PFSK-1 (cell line): ENCODE results near the gene C1orf56.

Experiments
- FOXP2 ChIP-seq: optimal IDR thresholded peaks from 2 replicates; pipeline ENCODE3; 2011; ENCODE audit warnings: borderline replicate concordance, control low read depth, inconsistent platforms; ENCODE audit not compliant: insufficient read depth; ENCODE audit errors: extremely low read length, extremely low read depth
- POLR2AphosphoS5 ChIP-seq: IDR thresholded peaks from 2 replicates; pipeline ENCODE4 v1.6.1; 2012; ENCODE audit warnings: low read depth, mild to moderate bottlenecking, control low read depth, low read length, moderate library complexity
- REST ChIP-seq, 2 experiments: IDR thresholded peaks; 2 replicates each; pipeline versions ENCODE4 v1.6.1 to v1.8.0; 2011 to 2012; ENCODE audit warnings: low read depth in 2 of 2, low read length in 2 of 2, control low read depth in 1 of 2, inconsistent platforms in 1 of 2, mild to moderate bottlenecking in 1 of 2, moderate library complexity in 1 of 2; ENCODE audit not compliant: insufficient read depth in 1 of 2
- SIN3A ChIP-seq: IDR thresholded peaks from 2 replicates; pipeline ENCODE4 v1.6.1; 2012; ENCODE audit warnings: mild to moderate bottlenecking, low read length, moderate library complexity, borderline replicate concordance; ENCODE audit not compliant: insufficient read depth
- TAF1 ChIP-seq: IDR thresholded peaks from 2 replicates; pipeline ENCODE4 v1.6.1; 2012; ENCODE audit warnings: low read length, control low read depth, borderline replicate concordance; ENCODE audit not compliant: insufficient read depth

Gene C1orf56

GRCh38 chr1:151060657-151061421 is 13.3 kb downstream of the C1orf56 start:
- TF ChIP-seq FOXP2 (no peak), SIN3A (no peak), REST (IDR thresholded peaks at IDR 0.05; ENCODE audit: insufficient read depth in 1 of 2, low read depth in 2 of 2, low read length in 2 of 2) (no peak), TAF1 (no peak), POLR2AphosphoS5 (no peak)

DNA sequence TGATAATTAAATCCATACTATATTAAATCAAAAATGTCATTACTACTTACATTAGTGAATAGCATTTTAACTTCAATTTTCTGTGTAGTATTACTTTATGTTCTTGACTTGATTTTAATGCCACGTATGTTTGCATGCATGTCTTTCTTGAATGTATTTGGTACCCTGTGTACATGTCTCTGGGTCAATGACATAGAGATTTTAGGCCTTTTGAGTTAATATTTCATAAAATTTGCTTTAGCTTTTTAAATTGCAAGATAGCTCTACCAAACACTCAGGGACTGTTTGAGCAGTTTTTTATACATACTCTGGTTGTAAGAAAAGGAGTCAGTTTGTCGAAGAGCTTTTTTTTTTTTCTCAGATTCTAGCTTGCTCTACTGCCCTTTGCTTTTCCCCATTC is 14.2 kb downstream of the C1orf56 start:
- TF ChIP-seq POLR2AphosphoS5, result no peak
- TF ChIP-seq TAF1, result no peak
- TF ChIP-seq REST (IDR thresholded peaks at IDR 0.05; ENCODE audit: insufficient read depth in 1 of 2, low read depth in 2 of 2, low read length in 2 of 2), result no peak
- TF ChIP-seq SIN3A, result no peak
- no peak for TF ChIP-seq FOXP2

DNA sequence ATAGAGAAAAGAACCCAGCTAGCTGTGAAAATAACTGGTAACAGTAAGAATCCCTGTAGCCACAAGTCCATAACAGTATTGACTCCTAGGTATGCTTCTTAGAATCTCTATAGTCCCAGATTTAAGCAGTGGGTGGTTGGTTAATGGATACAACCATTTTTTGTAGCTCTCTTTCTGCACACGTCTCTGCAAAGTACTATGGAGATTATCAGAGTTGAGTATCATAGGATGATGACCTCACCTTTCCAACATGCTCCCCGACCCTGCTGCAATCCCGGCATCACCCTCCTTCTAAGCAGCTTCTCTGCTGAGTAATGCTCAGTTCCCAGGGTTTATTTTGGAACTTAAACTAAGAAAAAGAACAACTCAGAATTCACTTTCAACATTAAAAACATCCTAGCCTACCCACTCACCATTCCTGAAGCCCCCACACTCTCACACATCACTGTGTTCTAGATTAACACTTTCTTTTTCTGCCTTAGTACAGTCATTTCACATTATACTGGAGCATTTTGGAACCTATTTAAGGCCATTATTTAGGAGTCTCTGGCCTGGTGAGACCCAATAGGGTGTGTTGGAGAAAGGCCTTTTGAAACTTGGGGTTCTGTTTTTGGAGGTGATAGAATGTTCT is 15.3 kb downstream of the C1orf56 start:
- TF ChIP-seq POLR2AphosphoS5, result no peak
- TF ChIP-seq TAF1, result no peak
- TF ChIP-seq REST (IDR thresholded peaks at IDR 0.05; ENCODE audit: insufficient read depth in 1 of 2, low read depth in 2 of 2, low read length in 2 of 2), result no peak
- no peak for TF ChIP-seq SIN3A
- TF ChIP-seq FOXP2, result no peak

- no peak for TF ChIP-seq POLR2AphosphoS5
- TF ChIP-seq TAF1, result no peak
- TF ChIP-seq SIN3A, result no peak
- TF ChIP-seq FOXP2, result no peak
- TF ChIP-seq REST (IDR thresholded peaks at IDR 0.05; ENCODE audit: insufficient read depth in 1 of 2, low read depth in 2 of 2, low read length in 2 of 2), result no peak
These were observed 17.6 kb downstream of the C1orf56 start for GRCh38 chr1:151065089-151065645.
